ENCODE measurements around the gene CYP2S1.

DNA sequence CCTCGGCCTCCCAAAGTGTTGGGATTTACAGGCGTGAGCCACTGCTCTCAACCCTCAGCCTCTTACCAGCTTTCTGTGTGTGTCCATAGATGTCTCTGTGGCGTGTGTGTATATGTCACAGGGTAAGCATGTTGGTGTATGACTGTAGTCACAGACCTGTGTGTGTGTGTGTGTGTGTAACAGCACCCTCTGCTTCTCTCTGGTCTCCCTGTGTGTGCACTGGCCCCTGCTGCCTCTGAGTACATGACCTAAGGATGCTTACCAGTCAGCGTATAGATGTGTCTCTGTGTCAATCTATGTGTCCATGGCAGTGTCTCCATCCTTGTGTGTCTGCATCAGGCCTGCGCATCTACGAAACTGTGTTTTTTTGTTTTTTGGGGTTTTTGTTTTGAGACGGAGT lies 31.6 kb downstream of the CYP2S1 start:
- TF ChIP-seq POLR2A (IDR thresholded peaks at IDR 0.05; ENCODE audit: low read length): no peak
- no peak for TF ChIP-seq GATA1 (IDR thresholded peaks at IDR 0.05; ENCODE audit: low read depth, low read length)

Data from erythroblast (primary cell).